Fibroblast of lung (primary cell): ENCODE results near the gene ADAT2. TPM values are rescaled to one million over a fixed set of nuclear protein-coding genes. Genes with fewer than 3 reads are reported as not detected.

Source experiments
- DNase-seq, 2 donors: peaks; one replicate each; pipeline versions ENCODE4 v3.0.0 to v3.0.0-alpha.2; 2010; ENCODE audit warnings: low read depth in 2 of 2
- H2AFZ ChIP-seq: 2 replicates; pipeline ENCODE4 v1.5.1; 2012; ENCODE audit warnings: low read length, control low read depth, inconsistent platforms
- H3K27ac ChIP-seq: 2 replicates; pipeline ENCODE4 v1.5.1; 2011; ENCODE audit warnings: low read length, control low read depth; ENCODE audit not compliant: insufficient read depth
- H3K27me3 ChIP-seq: 2 replicates; pipeline ENCODE4 v1.5.1; 2011; ENCODE audit warnings: mild to moderate bottlenecking, low read length; ENCODE audit not compliant: control insufficient read depth, insufficient read depth
- H3K36me3 ChIP-seq: 2 replicates; pipeline ENCODE4 v1.5.1; 2011; ENCODE audit warnings: low read length; ENCODE audit not compliant: control insufficient read depth, insufficient read depth
- H3K4me1 ChIP-seq: 2 replicates; pipeline ENCODE4 v1.5.1; 2011; ENCODE audit warnings: low read length; ENCODE audit not compliant: control insufficient read depth, insufficient read depth; ENCODE audit errors: extremely low read depth
- H3K4me2 ChIP-seq: 2 replicates; pipeline ENCODE4 v1.5.1; 2011; ENCODE audit warnings: low read length, control low read depth; ENCODE audit not compliant: insufficient read depth; ENCODE audit errors: extremely low read depth
- H3K4me3 ChIP-seq, 4 experiments: fragments of 200-600 bp in 1 of 4; sonication (generic) in 1 of 4; replicated peaks in 1 of 4; 2 replicates each; pipeline ENCODE4 v1.5.1; 2011 to 2016; ENCODE audit warnings: low read length in 4 of 4, low read depth in 3 of 4, mild to moderate bottlenecking in 3 of 4, control low read depth in 2 of 4, inconsistent platforms in 1 of 4, mixed read lengths in 1 of 4; ENCODE audit not compliant: insufficient read depth in 1 of 4; ENCODE audit errors: control extremely low read depth in 1 of 4
- H3K79me2 ChIP-seq: 2 replicates; pipeline ENCODE4 v1.5.1; 2012; ENCODE audit warnings: mild to moderate bottlenecking, low read length, inconsistent platforms; ENCODE audit not compliant: control insufficient read depth, insufficient read depth
- H3K9ac ChIP-seq: 2 replicates; pipeline ENCODE4 v1.5.1; 2011; ENCODE audit warnings: mild to moderate bottlenecking, low read length, control low read depth; ENCODE audit not compliant: insufficient read depth
- H3K9me3 ChIP-seq: 2 replicates; pipeline ENCODE4 v1.5.1; 2012; ENCODE audit warnings: low read depth, low read length; ENCODE audit not compliant: control insufficient read depth, insufficient read depth
- H4K20me1 ChIP-seq: 2 replicates; pipeline ENCODE4 v1.5.1; 2011; ENCODE audit warnings: low read length; ENCODE audit not compliant: control insufficient read depth, insufficient read depth; ENCODE audit errors: extremely low read depth
- EZH2 ChIP-seq: IDR thresholded peaks from 2 replicates; pipeline ENCODE4 v1.5.1; 2012; ENCODE audit warnings: low read length, control low read depth, mild to moderate bottlenecking; ENCODE audit errors: missing control alignments
- polyA plus RNA-seq, 2 donors: library from polyadenylated mRNA; depleted of rRNA in 1 of 2; stranded (reverse) in 1 of 2; unstranded in 1 of 2; fragments of >200 nt; gene quantifications; 2 replicates each; pipeline ENCODE4 v1.2.1, GENCODE V29; 2011 to 2012; ENCODE audit warnings: missing spikeins in 1 of 2
- total RNA-seq: library from RNA; depleted of rRNA; stranded (reverse); fragments of >200 nt; gene quantifications from 2 replicates; pipeline ENCODE4 v1.2.1, GENCODE V29; 2014
- TF ChIP-seq, protein P1 (sequence below), 2 donors: IDR thresholded peaks in 1 of 2; conservative IDR thresholded peaks in 1 of 2; 1 replicate in 1 of 2; 2 replicates in 1 of 2; pipeline ENCODE4 v1.5.1; 2011 to 2012; ENCODE audit warnings: low read length in 2 of 2, control low read depth in 1 of 2, inconsistent platforms in 1 of 2, low read depth in 1 of 2, mild to moderate bottlenecking in 1 of 2

ADAT2 gene
- total and polyA plus RNA-seq, 2 donors (not counting 1 experiment from before 2014, with no cell fraction given), result 4.7 to 5.0 TPM

DNA sequence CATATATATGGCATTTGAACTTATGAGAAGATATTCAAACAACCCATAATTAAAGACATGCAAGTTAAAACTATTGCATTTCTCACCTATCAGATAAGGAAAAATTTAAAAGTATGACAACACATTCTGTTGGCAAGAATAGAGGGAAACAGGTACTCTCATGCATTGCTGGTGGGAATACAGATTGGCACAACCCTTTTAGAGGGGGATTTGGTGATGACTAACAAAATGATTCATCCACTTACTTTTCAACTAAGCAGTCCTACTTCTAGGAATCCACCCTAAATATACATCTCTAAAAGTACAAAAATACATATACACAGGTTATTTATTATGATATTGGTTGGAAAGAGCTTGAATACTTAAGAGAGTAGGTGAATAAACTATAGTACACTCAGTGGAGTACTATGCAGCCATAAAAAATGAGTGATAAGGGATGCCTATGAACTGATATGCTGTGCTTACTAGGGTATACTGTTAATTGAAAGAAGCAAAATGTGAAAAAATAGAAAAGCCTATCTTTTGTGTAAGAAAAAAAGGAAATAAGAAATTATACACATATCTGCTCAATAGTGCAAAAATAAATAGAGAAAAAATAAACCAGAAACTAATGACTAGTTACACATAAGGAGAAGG, 42.2 kb downstream of the ADAT2 start:
- H3K79me2 ChIP-seq, result no peaks in the 10 kb centered on the region
- no peak overlapping the region for H3K4me2 ChIP-seq
- H3K9ac ChIP-seq, result no peak overlapping the region
- DNase-seq, result peak in 1 of 2 donors; percentile 52
- no peaks in the 10 kb centered on the region for H3K9me3 ChIP-seq
- no peaks in the 10 kb centered on the region for H3K27me3 ChIP-seq
- no peak for TF ChIP-seq EZH2
- H2AFZ ChIP-seq, result no peak overlapping the region
- no peak overlapping the region for H3K27ac ChIP-seq
- no peaks in the 10 kb centered on the region for H4K20me1 ChIP-seq
- H3K4me3 ChIP-seq, result no peak overlapping the region
- no peaks in the 10 kb centered on the region for H3K36me3 ChIP-seq
- H3K4me1 ChIP-seq, result no peaks in the 10 kb centered on the region

DNA sequence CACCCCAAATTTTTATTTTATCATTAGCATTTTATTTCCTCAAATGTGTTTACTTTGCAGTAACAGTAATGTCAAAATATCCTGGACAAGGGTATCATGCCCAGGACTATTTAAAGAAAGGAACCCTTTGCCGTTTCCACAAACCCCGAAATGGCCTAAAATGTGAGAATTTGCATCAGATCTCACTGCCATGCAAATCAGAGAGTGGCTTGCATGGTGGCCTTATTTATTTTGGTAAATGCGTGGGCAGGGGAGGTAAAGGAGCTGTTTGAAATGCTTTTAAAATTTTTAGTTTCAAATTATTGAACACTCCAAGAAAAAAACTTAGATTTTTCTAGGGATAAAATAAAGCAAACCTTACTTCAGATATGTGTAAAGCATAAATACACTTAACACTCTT, 43.8 kb downstream of the ADAT2 start:
- no peaks in the 10 kb centered on the region for H3K9me3 ChIP-seq
- H4K20me1 ChIP-seq, result no peaks in the 10 kb centered on the region
- no peak overlapping the region for H3K27ac ChIP-seq
- TF ChIP-seq, protein P1, sequence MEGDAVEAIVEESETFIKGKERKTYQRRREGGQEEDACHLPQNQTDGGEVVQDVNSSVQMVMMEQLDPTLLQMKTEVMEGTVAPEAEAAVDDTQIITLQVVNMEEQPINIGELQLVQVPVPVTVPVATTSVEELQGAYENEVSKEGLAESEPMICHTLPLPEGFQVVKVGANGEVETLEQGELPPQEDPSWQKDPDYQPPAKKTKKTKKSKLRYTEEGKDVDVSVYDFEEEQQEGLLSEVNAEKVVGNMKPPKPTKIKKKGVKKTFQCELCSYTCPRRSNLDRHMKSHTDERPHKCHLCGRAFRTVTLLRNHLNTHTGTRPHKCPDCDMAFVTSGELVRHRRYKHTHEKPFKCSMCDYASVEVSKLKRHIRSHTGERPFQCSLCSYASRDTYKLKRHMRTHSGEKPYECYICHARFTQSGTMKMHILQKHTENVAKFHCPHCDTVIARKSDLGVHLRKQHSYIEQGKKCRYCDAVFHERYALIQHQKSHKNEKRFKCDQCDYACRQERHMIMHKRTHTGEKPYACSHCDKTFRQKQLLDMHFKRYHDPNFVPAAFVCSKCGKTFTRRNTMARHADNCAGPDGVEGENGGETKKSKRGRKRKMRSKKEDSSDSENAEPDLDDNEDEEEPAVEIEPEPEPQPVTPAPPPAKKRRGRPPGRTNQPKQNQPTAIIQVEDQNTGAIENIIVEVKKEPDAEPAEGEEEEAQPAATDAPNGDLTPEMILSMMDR (conservative IDR thresholded peaks at IDR 0.05 in 1 of 2, IDR thresholded peaks at IDR 0.05 in 1 of 2; ENCODE audit: low read depth in 1 of 2, low read length in 2 of 2), result no peak
- no peak for TF ChIP-seq EZH2
- H3K79me2 ChIP-seq, result no peaks in the 10 kb centered on the region
- no peaks in the 10 kb centered on the region for H3K27me3 ChIP-seq
- H3K36me3 ChIP-seq, result no peaks in the 10 kb centered on the region
- H3K4me3 ChIP-seq, result no peak overlapping the region
- H3K9ac ChIP-seq, result no peak overlapping the region
- no peak for DNase-seq
- no peak overlapping the region for H3K4me2 ChIP-seq
- no peaks in the 10 kb centered on the region for H3K4me1 ChIP-seq
- H2AFZ ChIP-seq, result no peak overlapping the region

DNA sequence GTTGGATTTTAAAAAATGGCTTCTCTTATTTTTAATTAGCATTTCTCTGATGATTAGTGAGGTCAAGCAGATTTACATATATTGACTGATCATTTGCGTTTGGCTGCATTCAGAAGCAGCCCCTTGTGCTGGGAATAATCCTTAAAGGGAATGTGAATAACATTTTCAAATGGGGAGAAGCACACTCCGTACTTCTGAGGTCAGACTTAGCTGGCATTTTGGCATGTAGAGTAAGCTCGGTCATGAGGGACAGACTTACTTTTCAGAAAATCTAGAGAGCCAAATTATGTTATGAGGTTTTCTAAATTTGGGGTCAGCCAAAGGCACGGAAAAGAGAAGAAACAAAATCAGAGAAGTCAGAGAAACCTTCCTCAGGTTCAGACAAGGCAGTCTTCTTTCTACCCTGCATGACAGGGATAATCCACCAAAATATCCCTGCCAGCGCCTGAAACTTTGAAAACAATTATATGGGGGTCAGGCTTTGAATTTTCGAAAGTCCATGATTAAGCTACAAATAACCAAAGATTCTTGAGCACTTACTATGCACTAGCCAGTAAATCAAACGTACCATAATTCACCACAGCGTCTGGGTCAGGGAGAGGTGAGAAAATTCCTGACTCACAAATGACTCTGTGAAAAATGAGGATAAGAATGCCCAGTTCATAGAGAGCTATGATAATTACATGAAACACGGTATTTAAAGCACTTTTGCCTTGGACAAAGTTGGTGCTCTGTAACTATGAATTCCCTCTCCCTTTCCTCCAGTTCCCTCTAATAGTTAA, 44.9 kb downstream of the ADAT2 start:
- no peak overlapping the region for H3K4me2 ChIP-seq
- H3K27ac ChIP-seq, result no peak overlapping the region
- no peak overlapping the region for H3K4me3 ChIP-seq
- no peaks in the 10 kb centered on the region for H3K27me3 ChIP-seq
- TF ChIP-seq, protein P1 (conservative IDR thresholded peaks at IDR 0.05 in 1 of 2, IDR thresholded peaks at IDR 0.05 in 1 of 2; ENCODE audit: low read depth in 1 of 2, low read length in 2 of 2), result no peak
- no peak for TF ChIP-seq EZH2
- DNase-seq, result peak; percentile 17 to 95
- no peak overlapping the region for H2AFZ ChIP-seq
- H4K20me1 ChIP-seq, result no peaks in the 10 kb centered on the region
- no peak overlapping the region for H3K9ac ChIP-seq
- no peaks in the 10 kb centered on the region for H3K36me3 ChIP-seq
- no peaks in the 10 kb centered on the region for H3K4me1 ChIP-seq
- H3K9me3 ChIP-seq, result no peaks in the 10 kb centered on the region
- no peaks in the 10 kb centered on the region for H3K79me2 ChIP-seq
